ENCODE data around the gene ANTXR1.

DNA sequence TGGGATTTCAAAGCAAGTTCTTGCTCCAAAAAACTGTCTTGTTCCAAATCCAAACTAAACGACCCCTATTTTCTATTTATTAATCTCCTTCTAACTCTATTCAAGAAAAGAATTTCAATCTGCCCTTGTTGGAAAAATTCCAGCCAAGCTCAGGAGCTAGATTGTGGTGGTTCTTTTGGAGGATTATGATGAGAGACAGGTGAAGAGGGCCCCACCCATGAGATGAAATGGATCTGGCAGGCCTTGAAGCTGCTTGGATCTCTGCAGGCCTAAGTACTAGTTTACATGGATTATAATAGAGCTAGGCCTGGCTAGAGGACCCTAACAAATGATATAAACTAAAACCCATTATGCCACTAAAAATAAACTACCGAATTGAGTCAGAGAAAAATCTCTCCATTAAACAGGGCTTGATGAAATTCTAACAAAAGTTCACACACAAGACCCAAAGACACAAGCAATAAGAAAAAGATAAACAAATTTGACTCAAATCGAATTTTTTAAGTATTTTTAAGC is 272.5 kb downstream of the ANTXR1 start:
- TF ChIP-seq, protein P1, sequence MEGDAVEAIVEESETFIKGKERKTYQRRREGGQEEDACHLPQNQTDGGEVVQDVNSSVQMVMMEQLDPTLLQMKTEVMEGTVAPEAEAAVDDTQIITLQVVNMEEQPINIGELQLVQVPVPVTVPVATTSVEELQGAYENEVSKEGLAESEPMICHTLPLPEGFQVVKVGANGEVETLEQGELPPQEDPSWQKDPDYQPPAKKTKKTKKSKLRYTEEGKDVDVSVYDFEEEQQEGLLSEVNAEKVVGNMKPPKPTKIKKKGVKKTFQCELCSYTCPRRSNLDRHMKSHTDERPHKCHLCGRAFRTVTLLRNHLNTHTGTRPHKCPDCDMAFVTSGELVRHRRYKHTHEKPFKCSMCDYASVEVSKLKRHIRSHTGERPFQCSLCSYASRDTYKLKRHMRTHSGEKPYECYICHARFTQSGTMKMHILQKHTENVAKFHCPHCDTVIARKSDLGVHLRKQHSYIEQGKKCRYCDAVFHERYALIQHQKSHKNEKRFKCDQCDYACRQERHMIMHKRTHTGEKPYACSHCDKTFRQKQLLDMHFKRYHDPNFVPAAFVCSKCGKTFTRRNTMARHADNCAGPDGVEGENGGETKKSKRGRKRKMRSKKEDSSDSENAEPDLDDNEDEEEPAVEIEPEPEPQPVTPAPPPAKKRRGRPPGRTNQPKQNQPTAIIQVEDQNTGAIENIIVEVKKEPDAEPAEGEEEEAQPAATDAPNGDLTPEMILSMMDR (IDR thresholded peaks at IDR 0.05; ENCODE audit: poor library complexity), result no peak
- TF ChIP-seq EZH2 (IDR thresholded peaks at IDR 0.05; ENCODE audit: borderline replicate concordance) (no peak), EZH2phosphoT487 (IDR thresholded peaks at IDR 0.05; ENCODE audit: low read depth, severe bottlenecking, unreplicated experiment) (no peak)

All from hepatocyte (in vitro differentiated cells).